ENCODE measurements around the gene RIMS3.

RIMS3 gene

DNA sequence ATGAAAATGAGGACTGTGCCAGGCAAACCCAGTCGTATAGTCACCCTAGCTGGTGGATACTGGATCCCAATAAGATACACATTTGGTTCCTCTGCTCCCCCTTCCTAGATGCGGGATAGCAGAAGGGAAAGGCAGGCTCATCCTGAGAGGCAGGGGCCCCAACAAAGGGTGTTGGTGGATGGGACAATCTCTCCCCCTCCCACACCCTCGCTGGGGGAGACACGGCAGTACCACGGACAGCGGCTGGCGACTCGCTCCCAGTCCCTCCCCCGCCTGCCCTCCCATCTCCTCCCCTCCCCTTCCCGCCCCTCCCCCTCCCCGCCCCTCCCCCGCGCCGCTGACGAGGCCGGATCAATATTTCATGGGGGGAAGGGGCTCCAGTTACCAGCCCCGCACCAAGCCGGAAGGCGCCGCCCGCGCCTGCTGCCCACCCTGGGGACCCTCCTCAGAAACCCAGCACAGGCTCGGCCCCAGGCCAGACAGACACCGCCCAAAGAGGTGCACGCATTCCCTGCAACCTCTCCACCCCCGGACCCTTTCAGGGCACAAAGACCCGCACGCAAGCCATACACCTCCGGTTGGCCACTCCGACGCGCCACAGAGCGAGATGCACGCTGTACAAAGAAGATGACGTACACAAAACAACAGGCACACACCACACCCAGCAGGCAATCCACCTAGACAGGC lies 11.5 kb downstream of the RIMS3 start:
- no peak for DNase-seq (ENCODE audit: low read depth in 1 of 2, low spot score in 1 of 2)

GRCh38 chr1:40652979-40653378 lies 12.5 kb downstream of the RIMS3 start:
- DNase-seq (ENCODE audit: low read depth in 1 of 2, low spot score in 1 of 2), result no peak

DNA sequence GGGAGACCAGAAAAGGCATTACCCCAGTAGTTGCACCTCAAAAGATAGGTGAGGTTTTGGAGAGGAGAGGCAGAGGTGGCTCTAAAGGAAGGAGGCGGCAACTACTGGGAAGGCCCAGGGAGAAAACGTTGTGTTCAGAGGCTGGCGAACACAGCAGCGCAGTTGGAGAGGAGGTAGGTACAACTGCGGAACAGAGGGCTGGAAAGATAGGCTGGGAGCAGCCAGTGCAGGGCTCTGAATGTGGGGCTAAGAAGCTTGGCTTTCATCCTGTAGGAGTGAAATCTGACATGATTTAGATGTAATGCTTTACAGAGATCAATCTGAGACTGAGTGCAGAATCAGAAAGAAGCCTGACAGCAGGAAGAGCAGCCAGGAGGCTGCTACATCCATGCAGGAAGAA lies 13.0 kb downstream of the RIMS3 start:
- DNase-seq (ENCODE audit: low read depth in 1 of 2, low spot score in 1 of 2), result no peak

GRCh38 chr1:40651138-40651857 lies 14.2 kb downstream of the RIMS3 start:
- DNase-seq (ENCODE audit: low read depth in 1 of 2, low spot score in 1 of 2), result no peak

- no peak for DNase-seq (ENCODE audit: low read depth in 1 of 2, low spot score in 1 of 2)
These were observed 15.4 kb downstream of the RIMS3 start for GRCh38 chr1:40650075-40650474.

GRCh38 chr1:40649592-40649930 lies 15.9 kb downstream of the RIMS3 start:
- no peak for DNase-seq (ENCODE audit: low read depth in 1 of 2, low spot score in 1 of 2)

DNA sequence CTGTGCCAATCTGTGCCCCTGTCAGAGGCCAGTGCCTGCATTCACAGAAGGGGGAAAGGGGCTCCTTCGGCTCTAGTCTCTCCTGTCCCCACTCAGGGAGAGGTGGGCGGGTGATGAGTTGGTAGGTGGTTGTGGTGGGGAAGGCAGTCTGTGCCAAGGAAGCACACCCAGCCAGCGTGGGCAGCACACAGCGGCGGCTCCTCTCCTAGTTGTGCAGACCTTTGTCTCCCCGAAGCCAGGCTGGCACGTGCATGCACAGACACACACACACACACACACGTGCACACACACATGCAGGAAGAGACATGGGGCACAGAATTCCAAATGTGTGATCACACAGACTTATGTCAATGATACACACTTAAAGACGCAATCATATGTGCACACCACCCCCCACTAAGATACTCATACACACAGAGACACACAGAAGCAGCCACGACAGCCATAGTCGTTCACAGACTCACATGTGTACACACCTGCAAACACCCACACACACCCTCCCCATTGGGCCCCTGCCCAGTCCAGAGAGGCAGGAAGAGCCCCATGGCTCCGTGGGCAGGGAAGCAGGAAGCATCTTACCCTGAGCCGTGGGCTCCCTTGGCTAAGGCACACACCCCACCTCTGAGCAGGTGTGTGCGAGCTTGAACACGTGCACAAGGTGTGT lies 16.4 kb downstream of the RIMS3 start:
- no peak for DNase-seq (ENCODE audit: low read depth in 1 of 2, low spot score in 1 of 2)

GRCh38 chr1:40648200-40648599 lies 17.3 kb downstream of the RIMS3 start:
- no peak for DNase-seq (ENCODE audit: low read depth in 1 of 2, low spot score in 1 of 2)

GRCh38 chr1:40646315-40646714 lies 19.2 kb downstream of the RIMS3 start:
- no peak for DNase-seq (ENCODE audit: low read depth in 1 of 2, low spot score in 1 of 2)

DNA sequence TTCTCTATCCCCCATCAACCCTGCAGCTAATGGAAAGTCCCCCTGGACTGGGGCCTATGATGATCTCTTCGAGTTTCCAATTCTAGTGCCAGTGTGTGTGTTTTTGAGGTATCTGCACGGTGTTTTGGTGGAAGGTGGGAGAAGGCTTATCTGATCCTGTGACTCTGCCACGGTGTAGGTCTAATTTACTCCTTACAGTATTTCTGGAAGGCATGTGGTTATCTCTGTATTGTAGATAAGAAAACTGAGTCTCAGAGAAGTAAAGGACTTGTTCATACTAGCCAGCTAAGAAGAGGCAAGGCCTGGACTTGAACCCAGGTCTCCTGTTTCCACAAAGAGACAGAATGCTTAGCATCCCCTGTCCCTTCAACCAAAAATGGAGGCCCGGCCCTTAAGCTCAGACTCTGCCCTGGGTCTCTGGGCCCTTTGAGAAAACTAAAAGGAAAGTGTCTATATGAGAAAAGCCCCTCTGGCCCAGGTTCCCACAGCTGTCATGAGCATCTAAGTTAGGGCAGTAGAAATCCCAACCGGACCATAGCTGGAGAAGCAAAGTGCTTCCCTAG lies 20.3 kb downstream of the RIMS3 start:
- DNase-seq (ENCODE audit: low read depth in 1 of 2, low spot score in 1 of 2), result no peak

DNA sequence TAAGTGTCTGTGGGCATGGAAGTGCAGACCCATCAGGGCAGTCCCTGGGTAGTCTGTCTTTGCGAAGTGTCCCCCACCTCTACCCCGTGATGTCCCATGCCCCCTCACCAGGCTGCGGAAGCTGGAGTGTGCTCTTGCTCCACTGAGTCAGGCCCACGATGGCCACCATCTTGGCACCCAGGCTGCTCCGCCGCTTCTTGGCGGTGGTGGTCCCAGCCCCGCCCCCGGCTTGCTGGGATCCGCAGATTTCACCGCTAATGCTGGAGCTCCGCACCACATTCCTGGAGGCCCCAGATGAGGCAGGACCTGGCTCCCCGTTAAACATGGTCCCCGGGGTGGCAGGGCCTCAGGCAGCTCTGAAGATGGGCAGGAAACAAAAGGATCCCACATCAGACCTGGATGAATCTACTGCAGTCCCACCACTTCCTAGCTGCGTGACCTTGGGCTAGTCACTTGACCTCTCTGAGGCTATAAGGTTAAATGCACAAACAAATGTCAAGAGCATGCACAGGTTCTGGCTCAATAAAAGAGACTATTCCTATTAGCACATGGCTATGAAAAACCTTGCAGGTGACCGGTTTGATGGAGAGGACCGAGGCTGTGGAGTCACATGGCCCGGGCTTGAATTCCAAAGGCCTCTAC lies 23.8 kb downstream of the RIMS3 start:
- no peak for DNase-seq (ENCODE audit: low read depth in 1 of 2, low spot score in 1 of 2)

DNA sequence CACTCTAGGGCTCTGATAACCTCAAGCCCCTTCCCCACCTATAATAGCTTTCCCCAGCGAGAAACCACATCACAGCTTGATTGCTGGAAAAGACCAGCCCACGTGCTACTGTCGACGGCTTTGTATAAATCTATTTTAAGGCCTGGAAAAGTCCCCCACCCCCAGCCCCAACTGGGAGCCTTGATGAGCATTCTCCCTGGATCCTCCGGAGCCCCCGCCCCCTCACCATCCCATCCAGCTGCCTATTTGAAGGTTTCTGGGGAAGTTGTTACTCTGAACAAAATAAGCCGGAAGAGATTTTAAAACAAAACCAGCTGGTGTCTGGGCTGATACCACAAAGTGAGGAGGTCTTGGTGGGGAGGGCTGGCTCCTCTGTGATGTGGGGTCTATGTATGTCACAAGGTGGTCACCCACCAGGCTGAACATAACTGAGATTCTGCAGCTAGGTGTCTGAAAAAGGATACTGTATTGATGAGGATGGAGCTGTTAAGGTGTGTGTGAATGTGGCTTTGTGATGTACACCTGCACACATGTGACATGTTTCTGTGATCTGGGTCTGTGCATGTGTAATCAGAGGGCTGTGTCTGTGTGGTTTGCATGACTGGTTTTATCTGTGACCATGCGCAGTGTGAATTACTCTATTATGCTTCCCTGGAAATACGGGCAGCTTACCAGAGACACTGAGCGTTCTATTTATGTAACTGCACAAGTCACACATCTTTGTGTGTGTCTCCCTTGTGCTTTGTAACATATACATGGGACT lies 25.0 kb downstream of the RIMS3 start:
- no peak for DNase-seq (ENCODE audit: low read depth in 1 of 2, low spot score in 1 of 2)

GRCh38 chr1:40638097-40639036 lies 27.1 kb downstream of the RIMS3 start:
- DNase-seq (ENCODE audit: low read depth in 1 of 2, low spot score in 1 of 2), result no peak

- DNase-seq (ENCODE audit: low read depth in 1 of 2, low spot score in 1 of 2), result no peak
These were observed 27.9 kb downstream of the RIMS3 start for GRCh38 chr1:40637470-40638007.

DNA sequence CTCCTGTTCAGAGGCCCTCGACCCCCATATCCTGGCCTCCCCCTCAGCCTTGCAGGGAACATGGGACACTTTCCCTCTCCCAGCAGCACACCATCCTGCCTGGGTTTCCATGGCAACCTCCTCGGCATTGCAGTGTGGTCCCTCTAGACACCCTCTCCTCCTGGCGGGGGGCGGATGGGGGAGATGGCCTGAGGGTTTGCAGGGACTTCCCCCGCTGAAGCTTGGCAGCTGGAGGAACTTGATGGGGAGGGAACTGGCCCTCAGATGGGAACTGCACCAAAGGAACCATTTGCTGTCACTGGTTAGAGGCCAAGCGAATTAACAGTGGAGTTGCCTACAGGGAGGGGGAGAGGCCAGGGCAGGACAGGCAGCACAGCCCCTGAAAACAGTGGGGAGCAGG lies 28.7 kb downstream of the RIMS3 start:
- DNase-seq (ENCODE audit: low read depth in 1 of 2, low spot score in 1 of 2), result no peak

- no peak for DNase-seq (ENCODE audit: low read depth in 1 of 2, low spot score in 1 of 2)
These were observed 29.6 kb downstream of the RIMS3 start for GRCh38 chr1:40635763-40636500.

- DNase-seq (ENCODE audit: low read depth in 1 of 2, low spot score in 1 of 2), result no peak
These were observed 30.4 kb downstream of the RIMS3 start for GRCh38 chr1:40634901-40635655.

GRCh38 chr1:40633931-40634376 lies 31.5 kb downstream of the RIMS3 start:
- no peak for DNase-seq (ENCODE audit: low read depth in 1 of 2, low spot score in 1 of 2)

Data from activated T-helper 1 cell treated with anti-CD3 and anti-CD28 coated beads, Interleukin-2, amount 50 U/mL, for 16 hours (primary cell).